Fibroblast of peridontal ligament (primary cell): Measurements from ENCODE around the gene SP4.
A peak's percentile ranks its signal among the peaks of the same experiment; 100 is the strongest.

ENCODE experiments used
- DNase-seq: peaks from one replicate; pipeline ENCODE4 v3.0.0-alpha.2; 2010; ENCODE audit errors: extremely low read depth

SP4 gene

DNA sequence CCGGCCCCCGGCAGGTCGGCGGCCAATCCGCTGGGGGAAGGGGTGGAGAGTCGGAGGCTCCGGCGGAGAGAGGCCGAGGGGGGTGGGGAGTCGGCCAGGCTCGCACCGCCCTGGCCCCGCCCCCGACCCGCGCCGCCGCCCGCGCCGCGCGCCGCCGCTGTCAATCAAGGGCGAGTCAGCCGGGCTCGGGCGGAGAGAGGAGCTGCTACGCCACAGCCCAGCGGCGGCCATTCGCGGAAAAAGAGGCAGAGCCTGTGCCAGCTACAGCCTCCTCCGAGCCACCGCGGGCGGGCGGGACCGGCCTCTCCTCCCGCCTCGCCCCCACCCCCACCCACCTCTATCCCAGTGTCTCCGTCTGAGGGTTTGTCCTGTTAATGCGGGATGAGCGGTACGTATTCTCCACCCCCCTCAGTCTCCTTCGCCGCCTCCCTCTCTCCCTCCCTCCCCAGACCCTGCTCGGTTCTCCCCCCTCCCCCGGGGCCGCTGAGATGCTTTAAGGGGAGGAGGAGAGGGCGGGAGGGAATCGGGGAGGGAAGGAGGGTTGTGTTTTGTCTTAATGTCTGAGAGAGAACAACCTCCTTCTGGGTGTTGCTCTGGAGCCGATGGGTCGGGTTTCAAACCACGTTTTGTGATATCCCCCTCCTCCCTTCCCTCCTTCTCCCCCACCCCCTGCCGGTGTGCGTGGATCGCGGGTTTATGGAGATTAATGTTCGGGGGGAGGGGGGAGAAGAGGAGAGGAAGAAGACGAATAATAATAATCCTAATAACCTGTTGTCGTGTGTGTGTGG, at the start of gene SP4:
Gene SP4, plus strand, starts transcription at position 213 of the 788 bp plus-strand sequence. Its CDS starts 169 bp downstream, at position 382.
- peak; percentile 88 for DNase-seq

DNA sequence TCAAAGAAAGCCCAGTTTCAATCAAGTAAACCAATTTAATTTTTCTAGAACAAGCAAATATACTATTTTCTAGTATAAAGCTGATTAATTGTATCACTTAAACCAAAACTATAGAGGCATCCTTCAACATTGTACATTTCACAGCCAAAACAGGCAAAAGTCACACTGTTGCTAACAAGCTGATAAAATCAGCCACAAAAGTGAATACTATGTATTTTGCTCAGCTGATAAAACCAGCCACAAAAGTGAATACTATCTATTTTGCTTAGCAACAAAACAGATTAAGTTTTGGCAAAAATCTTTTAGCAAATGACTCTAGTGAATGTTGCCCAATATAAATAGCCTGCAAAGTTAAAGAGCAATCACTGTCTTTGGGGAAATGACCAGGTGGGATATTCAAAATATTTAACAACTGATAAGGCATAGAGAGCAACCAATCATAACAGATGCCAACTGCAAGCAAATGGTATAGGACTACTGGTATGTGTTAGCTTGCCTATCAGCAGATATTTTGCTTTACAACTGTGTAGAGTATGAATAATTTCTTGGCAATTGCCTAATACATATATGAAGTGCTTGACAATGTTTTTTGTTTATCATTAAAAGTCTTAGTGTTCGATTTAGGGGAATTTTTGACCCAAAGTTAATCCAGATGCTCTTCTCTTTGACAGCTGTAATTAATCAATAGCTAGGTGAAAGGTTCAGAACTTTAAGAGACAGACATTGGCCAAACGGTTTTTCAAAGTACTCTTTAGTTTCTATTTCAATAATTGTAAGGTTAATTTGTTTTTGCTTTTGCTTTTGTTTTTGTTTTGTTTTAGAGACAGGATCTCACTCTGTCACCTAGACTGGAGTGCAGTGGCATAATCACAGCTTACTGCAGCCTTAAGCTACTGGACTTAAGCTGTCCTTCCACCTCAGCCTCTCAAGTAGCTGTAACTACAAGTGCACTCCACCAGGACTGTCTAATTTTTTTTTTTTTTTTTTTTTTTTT, 44.4 kb upstream of the SP4 start:
- DNase-seq, result no peak

DNA sequence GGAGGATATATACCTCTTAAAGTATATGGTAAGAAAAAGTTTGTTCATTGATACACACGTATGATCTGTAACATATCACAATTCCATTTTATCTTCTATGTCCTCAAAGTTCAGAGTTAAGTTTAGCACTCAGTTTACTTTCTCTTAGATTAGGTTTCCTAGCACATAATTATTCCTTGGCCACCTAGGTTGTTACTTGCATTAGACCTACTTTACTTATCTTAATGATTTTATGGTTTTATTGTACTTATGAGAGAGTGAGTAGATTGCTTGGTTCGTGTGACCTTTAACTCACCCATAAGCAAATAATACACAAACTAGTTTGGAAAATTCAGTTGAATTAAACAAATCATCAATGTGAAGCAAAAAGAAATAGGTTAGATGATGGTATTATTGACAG, 33.9 kb upstream of the SP4 start:
- no peak for DNase-seq

DNA sequence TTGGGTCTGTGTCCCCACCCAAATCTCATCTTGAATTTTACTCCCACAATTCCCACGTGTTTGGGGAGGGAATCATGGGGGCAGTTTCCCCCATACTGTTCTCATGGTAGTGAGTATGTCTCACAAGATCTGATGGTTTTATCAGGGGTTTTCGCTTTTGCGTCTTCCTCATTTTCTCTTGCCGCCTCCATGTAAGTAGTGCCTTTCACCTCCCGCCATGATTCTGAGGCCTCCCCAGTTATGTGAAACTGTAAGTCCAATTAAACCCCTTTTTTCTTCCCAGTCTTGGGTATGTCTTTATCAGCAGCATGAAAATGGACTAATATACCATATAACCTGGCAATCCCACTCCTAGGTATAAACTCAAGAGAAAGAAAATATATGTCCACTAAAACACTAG, 25.9 kb upstream of the SP4 start:
- DNase-seq, result no peak

DNA sequence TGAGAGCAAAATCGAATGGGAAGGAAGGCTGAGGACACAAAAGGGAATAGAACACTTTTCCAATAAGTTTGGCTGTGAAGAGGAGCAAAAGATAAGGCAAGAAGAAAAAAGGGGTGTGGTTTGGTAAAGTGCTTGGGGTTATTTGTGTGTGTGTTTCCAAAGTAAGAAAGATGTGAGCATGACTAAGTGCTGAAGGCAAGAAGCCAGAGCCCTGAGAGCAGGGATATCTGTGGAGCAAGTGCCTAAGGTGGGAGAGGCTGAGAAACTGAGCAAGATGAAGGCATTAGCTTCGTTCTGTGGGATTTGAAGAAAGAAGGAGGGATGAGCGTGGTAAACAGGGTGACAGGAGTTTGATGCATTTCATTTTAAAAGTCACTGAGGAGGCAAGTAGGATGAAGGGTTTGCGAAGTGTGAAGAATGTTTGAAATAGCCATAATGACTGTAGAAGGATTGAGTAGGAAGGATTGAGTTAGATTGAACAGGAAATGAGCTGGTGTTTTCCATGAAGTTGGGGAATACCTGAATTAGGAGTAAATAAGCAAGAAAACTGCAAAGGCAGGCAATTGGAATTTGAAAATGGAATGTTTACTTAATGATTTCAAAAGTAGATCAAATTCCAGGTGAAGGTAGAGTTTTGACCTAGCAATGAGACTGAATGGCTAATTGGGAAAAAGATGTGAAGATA, 19.9 kb upstream of the SP4 start:
- no peak for DNase-seq

DNA sequence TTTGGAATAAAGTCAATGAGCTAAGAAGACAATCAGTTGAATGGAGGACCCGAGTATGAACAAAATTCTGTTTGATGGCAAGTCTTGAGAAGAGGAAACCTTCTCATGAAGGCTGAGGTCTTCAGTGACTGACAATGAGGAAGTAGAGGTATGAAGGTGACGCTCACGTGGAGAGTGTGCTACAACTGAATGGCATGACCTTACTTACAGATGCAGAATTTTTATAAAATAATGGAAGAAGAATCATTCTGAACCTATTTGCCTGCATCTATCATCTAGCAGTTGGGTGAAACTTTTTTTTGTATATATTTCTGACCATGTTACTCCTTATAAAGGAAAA, 19.4 kb upstream of the SP4 start:
- no peak for DNase-seq

DNA sequence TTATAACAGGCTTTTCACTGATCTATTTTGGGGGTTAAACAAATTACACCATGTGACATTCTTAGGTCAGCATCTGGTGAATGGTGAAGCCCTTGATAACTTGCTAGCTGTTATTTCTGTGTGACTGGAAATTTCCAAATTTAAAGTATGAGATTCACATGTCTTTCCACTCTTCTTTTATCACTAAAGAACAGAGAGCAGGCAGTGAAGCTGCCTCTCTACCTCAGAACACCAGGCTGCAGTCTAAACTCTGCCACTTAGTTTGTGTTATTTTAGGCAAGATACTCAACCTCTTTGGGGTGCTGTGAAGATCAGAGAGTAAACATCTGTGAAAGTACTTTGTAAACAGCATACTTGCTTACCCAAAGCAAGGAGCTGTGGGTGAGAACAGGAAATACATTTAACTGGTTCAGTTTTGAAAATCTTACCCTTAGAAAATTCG, 15.5 kb upstream of the SP4 start:
- DNase-seq, result no peak

DNA sequence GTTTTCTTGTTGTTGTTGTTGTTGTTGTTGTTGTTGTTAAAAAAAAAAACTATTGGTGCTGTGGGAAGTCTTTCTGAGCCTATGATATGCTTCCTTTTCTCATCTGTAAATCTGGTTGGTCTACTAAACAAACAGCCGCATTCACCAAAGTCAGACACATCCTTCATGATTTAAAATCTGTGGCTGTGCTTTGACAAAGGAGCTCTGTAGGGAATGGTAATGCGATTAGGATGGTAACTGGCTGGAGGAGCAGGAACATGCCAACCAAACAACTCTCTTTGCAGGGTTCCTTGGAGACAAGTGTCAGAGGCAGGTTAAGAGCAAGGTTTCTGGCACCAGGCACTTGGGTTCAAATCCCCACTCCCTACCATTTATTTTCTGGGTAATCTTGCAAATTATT, 14.9 kb upstream of the SP4 start:
- DNase-seq, result no peak

DNA sequence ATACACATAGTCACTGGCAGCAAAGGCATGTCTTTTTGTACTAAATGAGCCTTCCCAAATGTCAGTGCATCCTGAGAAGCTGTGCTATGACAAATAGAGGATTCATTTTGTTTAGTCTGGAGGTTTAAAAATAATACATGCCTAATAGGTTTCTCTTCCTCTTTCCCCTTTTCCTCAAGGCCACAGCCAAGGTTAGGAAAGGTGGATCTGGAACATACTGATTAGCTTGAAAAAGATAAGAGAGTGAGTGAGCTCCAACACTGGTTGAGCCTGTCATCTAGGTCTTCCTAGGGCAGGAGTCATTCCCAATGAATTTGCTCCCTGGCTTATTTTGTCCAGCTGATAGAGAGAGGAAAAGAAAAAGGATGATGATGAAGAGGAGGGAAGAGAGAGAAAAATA, 14.4 kb upstream of the SP4 start:
- no peak for DNase-seq

DNA sequence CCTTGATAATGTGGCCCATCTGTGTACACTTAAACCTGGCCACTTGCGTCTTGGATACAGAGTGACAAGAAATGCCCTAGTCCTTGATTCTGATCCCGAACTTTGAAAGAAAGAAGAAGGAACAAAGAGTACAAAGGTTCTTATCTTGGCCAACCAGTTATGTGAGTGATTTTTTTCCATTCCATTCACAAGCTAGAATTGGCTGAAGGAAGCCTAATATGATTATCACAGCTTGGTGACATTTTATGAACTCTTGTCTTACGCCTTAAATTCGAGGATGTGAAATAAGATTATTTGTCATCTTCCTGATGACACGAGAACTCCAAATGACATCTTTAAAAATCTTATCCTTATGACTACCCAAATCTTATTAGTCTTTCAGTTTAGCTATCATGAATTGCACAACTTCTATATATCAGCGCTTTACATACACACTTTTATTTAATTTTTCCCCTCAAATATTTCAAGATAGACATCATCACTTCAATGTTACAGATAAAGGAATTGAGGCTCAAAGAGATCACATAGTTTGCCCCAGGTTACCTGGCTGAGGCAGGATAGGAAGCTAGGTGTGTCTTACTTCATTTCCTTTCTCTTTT, 13.0 kb upstream of the SP4 start:
- DNase-seq, result no peak

DNA sequence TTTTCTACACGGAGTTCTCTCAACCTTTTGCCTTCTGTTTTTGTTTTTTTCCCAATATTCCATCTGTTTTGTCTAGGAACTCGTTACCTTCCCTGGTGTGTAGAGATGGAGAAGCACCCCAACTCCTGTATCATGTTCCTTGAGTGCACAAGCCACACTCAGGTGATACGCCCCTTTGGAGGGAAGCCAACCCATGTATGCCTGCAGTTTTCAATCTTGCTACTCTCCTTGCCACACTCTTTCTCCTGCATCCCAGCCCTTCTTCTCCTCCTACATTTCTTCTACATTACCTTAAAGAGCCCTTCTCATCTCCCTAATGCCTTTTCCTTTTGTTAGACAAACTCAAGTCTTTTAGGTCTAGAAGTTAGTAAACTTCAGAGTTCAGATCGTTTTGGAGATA, 10.2 kb upstream of the SP4 start:
- DNase-seq, result no peak

DNA sequence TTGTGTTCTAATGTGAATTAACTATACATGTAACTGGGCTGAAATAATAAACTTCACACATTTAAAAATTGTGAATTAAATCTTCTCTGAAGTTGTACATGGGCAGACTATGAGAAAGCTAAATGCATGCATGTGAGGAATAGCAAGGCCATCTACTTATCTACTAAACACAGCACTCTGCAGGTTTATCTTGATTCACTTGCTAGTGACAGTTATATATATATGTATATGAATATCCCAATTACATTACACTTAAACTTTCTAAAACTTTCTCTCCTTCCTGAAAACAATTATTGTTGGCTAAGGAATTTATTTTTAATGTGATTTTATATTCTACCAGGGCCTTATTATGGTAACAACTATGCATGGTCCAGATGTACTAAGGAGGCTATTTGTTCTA, 5.1 kb upstream of the SP4 start:
- DNase-seq, result no peak

DNA sequence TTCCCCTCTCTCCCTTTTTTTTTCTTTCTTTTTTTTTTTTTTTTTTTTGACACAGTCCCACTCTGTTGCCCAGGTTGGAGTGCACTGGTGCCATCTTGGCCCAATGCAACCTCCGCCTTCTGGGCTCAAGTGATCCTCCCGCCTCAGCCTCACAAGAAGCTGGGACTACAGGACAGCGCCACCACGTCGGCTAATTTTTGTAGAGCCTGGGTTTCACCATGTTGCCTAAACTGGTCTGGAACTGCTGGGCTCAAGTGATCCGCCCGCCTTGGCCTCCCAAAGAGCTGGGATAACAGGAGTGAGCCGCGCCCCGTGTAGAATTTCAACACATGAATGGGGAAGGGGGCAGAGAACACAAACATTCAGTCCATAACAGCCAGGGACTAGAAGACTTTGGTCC, 2.6 kb upstream of the SP4 start:
- no peak for DNase-seq

DNA sequence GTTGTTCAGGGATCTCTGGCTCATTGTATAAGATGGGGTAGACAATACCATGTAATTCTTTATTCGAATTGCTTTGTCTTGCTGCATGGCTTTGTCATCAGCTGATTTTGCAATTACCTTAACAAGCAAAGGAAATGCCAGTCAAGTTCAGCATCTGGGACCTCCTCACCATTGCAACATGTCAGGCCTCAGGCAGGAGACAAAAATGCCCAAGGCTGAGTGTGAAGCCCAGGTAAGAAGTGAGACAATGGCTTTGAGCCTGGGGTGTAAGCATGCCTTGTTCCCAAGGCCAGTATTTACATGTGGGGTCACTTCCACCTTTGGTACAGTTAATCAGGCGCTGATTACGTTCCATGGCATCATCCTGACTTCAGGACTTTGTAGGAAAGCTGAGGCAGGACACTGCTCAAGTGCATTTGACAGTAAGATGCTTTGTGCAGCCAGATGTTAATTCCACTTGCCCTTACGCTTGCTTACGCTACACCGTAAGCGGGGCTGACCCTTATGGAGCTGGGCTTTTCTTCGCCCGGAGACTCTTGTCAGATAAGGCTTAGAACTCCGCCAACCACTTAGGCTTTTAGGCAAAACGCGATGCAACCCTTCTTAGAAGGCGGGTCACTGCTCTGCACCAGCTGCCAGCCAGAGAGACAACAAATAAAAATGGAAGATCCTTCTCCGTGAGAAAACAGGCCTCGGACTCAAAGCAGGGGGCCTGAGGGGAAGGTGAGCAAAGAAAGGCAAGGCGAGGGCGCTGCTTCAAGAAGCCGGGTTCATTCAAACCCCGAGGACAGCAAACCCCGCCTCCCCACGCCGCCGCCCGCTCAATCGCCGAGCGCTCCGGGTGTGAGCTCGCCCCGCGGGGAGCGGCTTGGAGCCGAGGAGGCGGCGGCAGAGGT, 1.3 kb upstream of the SP4 start:
- DNase-seq, result no peak

DNA sequence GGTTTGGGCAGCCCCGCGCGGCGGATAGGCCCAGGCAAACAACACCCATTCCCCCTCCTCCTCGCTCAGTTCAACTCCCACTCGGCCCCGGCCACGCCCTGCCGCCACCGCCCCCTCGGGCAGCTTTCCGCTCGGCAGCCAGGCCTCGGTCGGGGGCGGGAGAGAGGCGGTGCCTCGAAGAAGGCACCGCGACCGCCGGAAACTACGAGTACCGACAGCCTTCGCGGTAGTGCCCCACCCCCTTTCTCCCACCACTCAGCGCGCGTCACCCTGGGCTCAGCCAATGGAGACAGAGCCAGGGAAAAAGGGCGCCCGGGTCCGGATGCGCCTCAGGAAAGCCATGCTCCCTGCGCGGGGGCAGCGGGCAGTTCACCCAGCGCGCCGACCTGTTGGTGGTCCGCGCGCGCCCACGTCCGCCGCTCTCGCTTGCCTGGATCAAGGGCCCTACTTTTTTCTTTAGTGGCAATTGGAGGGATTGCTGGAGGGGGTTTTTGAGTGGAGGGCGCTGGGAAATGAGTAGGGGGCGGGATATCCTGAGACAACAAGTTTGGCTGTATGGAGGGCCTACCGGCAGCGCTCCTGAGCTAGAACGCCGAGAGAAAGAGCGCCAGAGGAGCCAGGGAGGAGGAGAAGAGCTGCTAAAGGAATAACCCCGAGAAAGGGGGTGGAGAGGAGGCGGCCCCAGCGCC, 557 bp upstream of the SP4 start:
- DNase-seq, result peak; percentile 95

DNA sequence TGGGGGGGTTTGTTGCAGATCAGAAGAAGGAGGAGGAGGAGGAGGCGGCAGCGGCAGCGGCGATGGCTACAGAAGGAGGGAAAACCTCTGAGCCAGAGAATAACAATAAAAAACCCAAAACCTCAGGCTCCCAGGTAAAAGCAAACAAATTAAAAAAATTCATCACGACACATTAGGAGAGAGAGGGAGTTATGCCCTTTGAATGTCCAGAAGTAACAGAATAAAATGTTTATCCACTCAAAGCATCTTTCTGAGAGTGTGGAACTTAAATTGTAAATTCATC, 717 bp downstream of the SP4 start:
- no peak for DNase-seq

DNA sequence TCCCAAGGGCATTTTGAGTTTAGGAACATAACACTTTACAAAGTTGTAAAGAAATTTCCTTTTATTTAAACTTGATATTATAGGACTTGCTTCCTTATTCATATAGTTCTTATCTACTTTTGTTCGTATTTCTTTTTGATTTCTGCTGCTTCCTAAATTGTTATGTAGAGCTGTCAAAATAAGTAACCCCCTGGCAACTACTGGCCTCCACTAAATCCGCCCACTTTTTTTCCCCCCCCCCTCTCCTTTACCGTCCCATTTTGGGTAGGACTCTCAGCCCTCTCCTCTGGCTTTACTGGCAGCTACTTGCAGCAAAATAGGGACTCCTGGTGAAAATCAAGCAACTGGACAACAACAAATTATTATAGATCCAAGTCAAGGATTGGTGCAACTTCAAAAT, 1.1 kb downstream of the SP4 start:
- no peak for DNase-seq

DNA sequence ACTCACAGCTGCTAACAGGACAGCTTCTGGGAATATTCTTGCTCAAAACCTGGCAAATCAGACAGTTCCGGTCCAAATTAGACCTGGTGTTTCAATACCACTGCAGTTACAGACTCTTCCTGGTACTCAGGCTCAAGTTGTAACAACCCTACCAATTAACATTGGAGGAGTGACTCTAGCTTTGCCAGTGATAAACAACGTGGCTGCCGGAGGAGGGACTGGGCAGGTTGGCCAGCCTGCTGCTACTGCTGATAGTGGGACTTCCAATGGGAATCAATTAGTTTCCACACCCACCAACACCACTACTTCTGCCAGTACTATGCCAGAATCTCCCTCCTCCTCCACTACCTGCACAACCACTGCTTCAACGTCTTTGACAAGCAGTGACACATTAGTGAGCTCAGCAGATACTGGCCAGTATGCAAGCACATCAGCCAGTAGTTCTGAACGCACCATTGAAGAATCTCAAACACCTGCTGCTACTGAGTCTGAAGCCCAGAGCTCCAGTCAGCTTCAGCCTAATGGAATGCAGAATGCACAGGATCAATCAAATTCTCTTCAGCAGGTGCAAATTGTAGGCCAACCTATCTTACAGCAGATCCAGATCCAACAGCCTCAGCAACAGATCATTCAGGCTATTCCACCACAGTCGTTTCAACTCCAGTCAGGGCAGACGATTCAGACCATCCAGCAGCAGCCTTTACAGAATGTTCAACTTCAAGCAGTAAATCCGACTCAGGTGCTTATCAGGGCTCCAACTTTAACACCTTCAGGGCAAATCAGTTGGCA, 2.1 kb downstream of the SP4 start:
- no peak for DNase-seq

DNA sequence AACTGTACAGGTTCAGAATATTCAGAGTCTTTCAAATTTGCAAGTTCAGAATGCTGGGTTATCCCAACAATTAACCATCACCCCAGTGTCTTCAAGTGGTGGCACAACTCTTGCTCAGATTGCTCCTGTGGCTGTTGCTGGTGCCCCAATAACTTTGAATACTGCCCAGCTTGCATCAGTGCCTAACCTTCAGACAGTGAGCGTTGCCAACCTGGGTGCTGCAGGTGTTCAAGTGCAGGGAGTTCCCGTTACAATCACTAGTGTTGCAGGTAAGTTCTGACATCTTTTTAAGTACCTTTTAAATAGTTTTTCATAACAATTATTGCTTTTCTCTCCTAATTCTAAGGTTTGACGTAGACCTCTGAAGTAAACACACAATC, 2.7 kb downstream of the SP4 start:
- DNase-seq, result no peak
